HG03159 (cell line): ENCODE data around the gene PPP1R7.

Source experiments
- ATAC-seq: cut with Tn5 transposase; IDR thresholded peaks from one replicate; pipeline ENCODE4 v1.9.1; 2021; ENCODE audit warnings: mild to moderate bottlenecking, moderate library complexity; ENCODE audit not compliant: unreplicated experiment

The PPP1R7 gene

DNA sequence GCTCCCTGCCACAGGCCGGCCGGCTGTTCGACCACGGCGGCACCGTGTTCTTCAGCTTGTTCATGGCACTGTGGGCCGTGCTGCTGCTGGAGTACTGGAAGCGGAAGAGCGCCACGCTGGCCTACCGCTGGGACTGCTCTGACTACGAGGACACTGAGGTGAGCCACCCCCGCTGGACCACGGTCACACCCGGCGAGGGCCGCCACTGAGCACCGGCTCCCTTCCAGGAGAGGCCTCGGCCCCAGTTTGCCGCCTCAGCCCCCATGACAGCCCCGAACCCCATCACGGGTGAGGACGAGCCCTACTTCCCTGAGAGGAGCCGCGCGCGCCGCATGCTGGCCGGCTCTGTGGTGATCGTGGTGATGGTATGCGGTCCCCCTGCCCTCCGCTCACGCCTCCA lies 59.0 kb downstream of the PPP1R7 start:
- ATAC-seq: no peak

DNA sequence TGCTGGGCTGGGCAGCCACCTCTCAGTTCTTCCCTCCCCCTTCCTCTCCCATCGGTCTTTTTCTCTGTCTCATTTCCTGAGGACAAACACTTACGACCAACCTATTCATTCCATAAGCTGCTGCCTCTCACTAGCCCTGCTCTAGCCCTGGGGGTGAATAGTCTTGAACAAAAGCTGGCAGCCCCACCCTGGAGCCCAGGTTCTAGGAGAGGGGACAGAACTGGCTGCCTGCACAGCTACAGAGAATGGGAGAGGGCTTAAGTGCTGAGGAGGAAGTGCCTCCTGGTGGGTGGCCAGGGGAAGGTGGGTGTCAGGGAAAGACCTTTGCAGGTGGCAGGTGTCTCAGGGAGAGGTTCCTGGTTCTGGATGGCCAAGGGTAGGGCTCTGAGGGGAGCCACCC lies 61.0 kb downstream of the PPP1R7 start:
- ATAC-seq: no peak

DNA sequence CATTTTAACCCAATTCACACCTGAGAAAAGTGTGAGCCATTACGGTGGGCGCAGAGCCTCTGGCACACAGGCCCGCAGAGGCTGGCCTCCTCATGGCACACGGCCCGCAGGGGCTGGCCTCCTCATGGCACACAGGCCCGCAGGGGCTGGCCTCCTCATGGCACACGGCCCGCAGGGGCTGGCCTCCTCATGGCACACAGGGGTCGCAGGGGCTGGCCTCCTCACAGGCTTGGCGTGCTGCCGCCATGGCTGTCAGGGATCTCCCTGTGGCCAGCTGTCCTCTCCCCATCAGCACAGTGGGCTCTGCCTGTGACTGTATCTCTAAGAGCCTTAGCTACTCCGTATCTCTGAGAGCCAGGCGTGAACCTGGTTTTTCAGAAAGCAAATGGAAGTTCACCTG lies 62.8 kb downstream of the PPP1R7 start:
- no peak for ATAC-seq

DNA sequence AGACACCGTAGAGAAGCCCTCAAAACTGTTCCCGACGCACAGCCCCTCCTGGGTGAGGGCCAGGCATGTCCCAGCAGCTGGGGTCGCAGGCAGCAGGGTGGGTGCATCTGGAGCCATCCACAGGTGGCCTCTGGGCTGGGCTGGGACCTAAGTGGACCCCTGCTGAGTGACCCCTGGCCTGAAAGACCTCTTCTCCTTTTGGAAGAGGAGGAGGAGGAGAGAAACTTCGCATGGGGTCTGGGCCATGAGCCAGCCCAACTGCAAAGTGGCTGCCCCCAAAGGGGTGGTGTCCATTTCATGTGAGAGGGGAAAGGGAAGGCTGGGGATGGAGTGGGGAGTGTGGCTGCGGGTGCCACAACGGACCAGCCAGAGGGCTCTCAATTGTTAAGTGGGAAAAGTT lies 63.3 kb downstream of the PPP1R7 start:
- no peak for ATAC-seq

DNA sequence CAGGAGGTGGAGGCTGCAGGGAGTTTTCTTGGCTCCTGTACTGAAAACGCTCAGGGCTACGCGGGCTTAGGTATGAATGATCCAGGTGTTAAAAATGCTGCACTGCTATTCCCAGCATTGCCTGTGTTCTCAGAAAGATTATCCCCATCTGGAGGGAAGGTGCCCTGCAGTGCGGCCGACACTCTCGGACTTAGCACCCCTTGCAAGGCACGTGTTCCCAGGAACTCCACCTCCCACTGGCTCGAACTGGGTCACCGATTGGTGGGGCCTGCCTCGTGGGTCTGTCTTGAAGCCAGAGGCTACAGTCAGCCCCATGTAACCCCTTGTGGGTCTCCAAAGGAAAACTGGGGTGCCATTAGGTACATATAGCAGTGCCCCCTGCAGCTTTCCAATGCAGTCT lies 63.9 kb downstream of the PPP1R7 start:
- no peak for ATAC-seq

DNA sequence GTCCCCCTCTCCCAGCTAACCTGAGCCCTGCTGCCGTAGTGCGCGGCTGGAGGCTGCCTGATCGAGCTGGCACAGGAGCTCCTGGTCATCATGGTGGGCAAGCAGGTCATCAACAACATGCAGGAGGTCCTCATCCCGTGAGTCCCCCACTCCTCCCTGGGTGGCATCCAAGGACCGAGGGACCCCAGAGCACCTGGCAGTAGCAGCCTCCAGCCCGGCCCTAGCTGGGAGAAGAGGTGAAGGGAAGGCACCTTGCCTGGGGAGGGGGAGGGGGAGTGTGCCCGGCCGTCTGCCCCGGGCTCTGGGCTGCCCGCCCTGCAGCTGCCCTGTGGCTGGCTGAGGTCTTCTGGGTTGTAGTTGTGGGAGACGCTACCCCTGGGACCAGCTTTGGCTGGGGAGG lies 64.5 kb downstream of the PPP1R7 start:
- no peak for ATAC-seq

DNA sequence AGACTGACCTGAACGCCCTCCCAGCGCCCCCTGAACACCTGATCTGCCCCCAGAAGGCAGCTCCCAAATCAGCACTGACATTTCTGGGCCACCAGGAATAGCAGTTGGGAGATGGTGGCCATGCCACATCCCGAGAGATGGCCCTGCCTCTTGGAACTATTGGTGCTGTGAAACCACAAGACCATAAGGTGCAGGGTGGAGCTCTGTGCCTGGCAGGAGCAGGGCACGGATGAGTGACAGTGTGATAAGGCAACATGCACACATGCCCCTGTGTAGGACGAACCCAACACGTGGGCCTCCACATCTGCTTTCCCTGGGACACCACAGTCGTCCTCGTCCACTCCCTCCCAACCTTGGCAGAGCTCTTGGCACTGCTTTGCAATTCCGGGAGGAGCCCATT lies 65.2 kb downstream of the PPP1R7 start:
- no peak for ATAC-seq

DNA sequence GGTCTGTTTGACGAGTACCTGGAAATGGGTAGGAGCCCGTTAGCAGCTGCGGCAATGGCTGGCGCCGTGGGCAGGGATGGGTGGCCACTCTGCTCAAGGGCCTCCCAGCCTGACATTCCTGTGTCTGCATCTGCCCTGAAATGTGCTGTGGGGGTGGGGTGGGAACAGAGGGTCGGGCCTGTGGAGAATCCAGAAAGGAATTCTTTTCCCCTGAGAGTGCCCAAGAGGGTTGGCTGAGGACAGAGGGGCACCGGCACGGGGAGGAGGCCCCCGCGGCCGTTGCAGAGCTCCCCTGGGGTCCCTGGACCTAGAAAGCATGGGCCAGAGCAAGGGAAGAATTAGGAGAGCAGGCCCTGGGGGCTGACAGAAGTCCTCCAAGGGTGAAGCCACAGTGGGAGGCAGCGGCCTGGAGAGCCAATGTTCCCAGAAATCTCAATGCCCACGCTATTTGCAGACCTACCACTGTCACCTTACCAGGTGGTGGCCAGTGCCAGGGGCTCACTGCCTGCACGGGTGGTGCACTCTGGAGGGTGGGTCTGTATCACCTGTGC lies 66.0 kb downstream of the PPP1R7 start:
- ATAC-seq: no peak

DNA sequence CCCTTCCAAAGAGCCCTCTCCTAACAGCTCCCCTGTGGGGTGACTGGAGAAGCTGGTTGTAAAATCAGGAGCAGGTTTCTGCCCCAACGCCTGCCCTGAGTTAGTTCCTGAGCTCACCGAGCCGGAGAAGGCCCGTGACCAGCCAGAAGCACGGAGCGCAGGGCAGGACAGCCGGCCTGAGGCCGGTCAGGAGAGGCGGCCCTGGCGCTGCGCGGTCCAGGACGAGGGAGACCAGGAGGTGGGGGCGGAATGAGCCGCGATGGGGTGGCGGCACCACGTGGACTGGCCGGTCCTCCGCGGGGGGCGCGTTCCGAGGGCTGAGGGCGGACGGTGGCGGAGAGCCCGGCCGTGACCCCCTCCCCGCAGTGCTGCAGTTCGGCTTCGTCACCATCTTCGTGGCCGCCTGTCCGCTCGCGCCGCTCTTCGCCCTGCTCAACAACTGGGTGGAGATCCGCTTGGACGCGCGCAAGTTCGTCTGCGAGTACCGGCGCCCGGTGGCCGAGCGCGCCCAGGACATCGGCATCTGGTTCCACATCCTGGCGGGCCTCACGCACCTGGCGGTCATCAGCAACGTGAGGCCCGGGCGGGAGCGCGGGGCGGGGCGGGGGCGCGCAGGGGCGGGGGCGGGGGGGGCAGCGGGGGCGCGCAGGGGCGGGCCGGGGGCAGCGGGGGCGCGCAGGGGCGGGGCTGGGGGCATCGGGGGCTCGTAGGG lies 67.2 kb downstream of the PPP1R7 start:
- ATAC-seq: peak; percentile 55

DNA sequence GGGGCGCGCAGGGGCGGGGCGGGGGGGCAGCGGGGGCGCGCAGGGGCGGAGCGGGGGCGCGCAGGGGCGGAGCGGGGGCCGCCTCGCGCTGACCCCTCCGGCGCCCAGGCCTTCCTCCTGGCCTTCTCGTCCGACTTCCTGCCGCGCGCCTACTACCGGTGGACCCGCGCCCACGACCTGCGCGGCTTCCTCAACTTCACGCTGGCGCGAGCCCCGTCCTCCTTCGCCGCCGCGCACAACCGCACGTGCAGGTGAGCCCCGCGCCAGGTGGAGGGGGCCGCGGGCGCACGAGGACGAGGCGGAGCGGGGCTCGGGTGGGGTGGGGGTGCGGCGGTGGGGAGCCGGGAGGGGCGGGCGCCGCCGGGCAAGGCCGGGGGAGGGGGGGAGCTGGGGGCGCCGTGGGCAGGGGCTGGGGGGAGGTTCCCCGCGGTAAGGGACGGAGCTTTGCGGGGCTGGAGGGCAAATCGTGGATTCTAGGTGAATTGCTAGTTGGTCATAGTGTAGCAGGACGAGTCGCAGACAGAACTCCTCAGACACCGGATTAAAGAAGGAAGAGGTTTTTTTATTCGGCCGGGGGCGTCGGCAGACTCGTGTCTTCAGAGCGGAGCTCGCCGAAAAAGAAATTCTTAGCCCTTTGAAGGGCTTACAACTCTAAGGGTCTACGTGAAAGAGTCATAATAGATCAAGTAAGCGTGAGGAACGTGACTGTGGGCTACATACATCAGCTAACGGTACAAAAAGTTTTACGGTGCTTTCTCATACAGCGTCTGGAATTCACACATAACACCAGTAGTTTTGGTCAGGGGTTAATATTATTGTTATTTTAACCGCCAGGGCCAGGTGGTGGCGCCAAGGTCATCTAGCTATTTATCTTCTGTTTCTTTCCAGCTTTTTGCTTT lies 68.1 kb downstream of the PPP1R7 start:
- no peak for ATAC-seq

DNA sequence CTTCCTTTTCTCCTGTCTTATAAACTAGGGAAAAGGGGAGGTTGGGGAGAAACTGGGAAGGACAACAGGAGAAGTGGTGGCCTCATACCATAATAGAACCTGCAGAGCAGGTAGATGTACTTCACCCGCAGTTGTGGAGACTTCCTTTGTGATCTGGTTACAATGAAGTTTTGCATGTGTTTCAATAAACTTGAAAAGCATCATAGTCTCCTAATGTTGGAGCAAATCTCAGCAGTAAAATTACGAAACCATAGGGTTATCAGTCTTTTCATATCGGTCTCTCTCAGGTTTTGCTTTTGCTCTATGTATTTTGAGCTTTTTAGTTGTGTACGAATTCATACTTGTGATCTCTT lies 68.7 kb downstream of the PPP1R7 start:
- ATAC-seq: no peak

DNA sequence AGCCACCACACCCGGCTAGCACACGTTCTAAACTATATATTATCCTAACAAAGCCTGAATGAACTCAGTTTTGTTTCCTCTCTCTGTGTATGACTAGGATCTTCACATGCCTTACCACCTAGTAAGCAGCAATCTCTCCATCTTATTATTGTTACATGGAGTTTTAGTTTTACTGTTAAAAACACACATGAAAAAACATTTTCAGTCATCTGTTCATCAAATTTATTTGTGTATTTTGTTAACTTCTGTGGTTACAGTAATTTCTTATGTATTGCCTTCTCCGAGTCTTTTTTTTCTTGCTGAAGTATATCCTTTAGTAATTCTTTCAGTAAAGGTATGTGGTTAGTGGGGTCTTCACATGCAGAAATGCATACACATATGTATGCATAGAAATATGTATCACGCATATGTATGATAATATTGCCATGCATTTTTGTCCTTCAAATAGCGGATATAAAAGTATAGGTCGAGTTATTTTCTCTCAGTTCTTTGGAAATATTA lies 69.6 kb downstream of the PPP1R7 start:
- no peak for ATAC-seq

DNA sequence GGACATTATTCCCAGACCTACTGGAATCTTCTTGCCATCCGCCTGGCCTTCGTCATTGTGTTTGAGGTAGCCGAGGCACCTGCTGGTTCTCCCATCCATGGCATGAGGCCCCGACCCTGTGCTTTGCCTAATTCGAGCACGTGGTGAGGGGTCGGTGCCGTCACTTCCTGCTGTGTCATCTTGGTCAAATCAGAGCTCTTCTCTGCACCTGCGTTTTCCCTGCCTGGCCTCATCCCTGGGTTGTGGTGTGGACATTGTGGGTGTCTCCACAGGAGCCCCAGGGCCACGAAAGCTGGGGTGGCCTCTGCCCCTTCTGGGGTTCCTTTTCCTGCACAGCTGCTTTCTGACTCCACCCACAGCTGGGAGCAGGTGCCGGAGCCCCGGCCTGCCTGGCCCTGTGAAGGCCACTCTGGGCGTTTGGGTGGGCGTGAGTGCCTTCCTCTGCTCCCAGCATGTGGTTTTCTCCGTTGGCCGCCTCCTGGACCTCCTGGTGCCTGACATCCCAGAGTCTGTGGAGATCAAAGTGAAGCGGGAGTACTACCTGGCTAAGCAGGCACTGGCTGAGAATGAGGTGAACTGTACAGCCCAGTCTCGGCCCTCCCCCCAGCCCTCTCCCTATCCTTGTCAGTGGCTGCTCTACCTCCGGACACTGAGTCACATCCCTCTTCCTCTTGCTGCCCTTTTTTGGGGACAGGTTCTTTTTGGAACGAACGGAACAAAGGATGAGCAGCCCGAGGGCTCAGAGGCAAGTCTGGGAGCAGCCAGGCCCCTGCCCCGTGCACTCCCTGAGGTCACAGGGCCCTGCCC lies 73.1 kb downstream of the PPP1R7 start:
- ATAC-seq: no peak

DNA sequence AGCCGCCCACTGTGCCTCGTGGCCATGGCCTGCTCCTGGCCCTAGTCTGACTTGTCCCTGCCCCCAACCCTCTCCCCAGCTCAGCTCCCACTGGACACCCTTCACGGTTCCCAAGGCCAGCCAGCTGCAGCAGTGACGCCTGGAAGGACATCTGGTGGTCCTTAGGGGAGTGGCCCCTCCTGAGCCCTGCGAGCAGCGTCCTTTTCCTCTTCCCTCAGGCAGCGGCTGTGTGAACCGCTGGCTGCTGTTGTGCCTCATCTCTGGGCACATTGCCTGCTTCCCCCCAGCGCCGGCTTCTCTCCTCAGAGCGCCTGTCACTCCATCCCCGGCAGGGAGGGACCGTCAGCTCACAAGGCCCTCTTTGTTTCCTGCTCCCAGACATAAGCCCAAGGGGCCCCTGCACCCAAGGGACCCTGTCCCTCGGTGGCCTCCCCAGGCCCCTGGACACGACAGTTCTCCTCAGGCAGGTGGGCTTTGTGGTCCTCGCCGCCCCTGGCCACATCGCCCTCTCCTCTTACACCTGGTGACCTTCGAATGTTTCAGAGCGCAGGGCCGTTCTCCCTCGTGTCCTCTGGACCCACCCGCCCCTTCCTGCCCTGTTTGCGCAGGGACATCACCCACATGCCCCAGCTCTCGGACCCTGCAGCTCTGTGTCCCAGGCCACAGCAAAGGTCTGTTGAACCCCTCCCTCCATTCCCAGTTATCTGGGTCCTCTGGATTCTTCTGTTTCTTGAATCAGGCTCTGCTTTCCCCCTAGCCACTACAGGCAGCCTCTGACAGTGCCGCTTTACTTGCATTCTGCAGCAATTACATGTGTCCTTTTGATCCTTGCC lies 74.0 kb downstream of the PPP1R7 start:
- no peak for ATAC-seq

DNA sequence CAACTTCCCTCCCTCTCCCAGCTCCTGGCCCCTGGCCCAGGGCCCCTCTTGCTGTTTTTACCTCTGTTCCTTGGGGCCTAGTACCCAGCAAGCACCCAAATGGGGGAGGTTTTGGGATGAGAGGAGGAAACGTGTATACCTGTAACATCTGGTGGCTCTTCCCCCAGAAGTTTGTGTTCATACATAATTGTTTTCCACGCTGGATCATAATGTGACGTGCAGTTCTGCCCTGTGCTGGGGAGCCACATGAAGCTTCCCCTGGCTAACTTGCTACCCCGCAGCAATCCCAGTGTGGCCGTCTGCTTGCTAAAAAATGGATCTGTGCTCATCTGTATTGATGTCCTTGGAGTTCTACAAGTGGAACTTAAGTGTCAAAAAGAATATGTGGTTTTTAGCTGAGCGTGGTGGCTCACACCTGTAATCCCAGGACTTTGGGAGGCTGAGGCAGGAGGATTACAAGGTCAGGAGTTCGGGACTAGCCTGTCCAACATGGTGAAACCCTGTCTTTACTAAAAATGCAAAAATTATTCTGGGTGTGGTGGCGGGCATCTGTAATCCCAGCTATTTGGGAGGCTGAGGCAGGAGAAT lies 74.7 kb downstream of the PPP1R7 start:
- ATAC-seq: no peak

DNA sequence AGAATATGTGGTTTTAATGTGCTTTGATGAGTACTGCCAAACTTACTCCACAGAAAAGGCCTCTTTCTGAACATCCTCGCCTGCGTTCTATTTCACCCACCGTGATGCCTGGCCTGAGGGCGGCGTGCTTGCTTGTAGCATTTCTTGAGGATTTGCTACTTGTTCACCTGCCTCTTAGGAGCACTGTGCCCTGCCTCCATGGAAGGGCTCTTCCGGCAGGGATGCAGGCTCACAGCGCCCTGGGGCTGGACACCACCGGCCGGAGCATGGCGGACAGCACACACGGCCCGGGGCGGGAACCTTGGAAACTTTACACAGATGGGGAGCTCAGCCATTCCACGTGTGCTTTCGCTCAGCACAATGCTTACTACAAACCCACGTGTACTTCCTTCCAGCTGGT lies 75.3 kb downstream of the PPP1R7 start:
- no peak for ATAC-seq

DNA sequence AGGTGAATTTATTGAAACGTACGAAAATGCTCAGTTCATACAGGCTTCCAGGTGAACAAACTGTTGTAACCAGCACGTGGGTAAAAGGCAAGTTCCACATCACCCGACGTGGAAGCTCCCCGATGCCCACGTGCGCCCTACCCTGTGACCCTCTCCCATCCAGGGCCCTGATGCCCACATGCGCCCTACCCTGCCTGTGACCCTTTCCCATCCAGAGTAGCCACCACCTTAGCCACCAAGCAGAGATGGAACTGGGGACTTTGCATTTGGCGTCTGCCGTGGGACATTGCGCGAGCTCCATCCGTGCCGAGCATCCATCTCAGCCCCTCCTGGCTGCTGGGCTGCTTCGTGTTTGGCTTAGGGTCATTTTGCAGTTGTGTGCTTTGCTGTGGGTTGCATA lies 75.7 kb downstream of the PPP1R7 start:
- ATAC-seq: no peak

DNA sequence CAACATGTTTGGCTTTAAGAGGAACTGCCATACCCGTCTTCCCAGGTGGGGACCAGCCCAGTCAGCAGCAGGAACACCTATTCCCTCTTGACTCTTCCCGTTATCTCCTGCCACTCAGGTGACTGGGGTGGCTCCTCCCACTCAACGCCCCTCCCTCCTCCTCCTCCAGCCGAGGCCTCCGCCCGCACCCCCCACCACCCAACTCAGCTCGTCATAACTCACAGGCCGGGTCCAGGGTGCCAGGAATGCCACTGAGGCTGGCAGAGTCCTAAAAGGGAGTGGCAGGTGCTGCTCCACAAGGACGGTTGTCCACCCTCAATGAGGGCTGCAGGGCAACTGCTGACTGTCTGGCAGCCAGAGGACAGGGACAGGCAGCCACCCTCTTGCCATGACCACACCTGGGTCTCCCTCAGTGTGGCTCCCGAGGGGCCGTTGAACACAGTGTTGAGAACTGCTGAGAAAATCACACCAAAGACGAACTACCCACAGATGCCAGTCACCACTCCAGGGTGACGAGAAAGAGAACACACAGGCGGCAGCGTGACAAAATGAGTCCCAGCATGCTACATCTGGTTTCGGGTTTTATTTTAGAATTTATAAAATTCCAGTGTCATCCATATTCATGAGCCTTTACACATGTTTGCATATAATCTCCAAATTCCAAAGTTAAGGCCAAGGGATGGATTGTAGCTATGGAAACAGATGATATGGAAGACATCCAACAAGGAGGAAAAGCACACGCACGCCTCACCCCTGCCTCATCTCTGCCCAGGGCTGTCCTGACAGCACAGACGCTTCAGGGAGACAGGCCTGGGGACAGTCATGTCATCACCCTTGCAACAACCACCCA lies 76.7 kb downstream of the PPP1R7 start:
- no peak for ATAC-seq

DNA sequence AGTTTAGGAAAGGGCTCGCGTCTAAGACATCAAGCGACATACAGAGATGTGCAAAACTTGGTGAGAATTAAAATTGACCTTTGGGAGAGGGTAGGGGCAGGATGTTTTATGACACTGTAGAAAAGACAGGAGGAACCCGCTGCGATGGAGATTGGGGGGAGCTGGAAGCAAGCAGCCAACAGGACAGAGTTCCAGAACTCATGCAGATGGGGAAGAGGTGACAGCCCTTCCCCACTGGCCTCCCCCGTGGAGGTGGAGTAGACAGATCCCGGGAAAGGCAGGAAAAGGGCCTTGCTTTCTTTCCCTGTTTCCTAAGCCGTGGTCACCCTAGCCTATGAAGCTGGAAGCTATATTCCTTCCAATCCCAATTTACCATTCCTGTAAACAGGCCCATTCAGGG lies 77.3 kb downstream of the PPP1R7 start:
- no peak for ATAC-seq
